ENCODE data around the gene INSR. TPM values are rescaled to one million over a fixed set of nuclear protein-coding genes. Genes with fewer than 3 reads are reported as not detected.

INSR gene
- total and polyA plus RNA-seq, 2 experiments from 2014 or later = 19.2 to 52.1 TPM

DNA sequence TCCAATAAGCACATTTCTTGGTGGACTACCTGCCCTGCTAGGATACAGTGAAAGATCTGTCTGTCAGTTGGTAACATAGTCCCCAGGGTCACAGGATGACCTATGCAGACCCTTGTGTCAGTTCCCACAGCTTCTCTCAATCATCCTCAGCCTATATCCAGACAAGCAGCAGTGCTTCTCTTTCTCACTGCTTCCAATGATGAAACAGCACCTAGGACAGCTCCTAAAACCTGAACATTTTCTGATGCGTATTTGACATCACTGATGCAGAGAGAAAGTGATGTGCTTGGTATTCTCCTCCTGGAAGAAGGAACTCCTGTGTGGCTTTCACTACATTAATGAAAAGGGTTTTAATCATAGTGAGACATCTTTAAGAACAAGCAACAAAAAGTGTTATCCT lies 181.0 kb downstream of the INSR start:
- no peak for ATAC-seq
- Mint-ChIP-seq H3K4me1 (peaks cover 4% of the 10 kb centered on the region; the same call in 1 of the 3 replicates), H3K9me3 (peaks cover 5% of the 10 kb centered on the region), H3K27me3 (ENCODE audit: insufficient read depth, low read depth, poor library complexity) (peaks cover 4% of the 10 kb centered on the region), H3K4me3 (no peak overlapping the region), H3K36me3 (ENCODE audit: low read depth) (peaks cover 26% of the 10 kb centered on the region; the same call in 2 of the 3 replicates), H3K27ac (no peak overlapping the region)
- Histone ChIP-seq H3K27ac (ENCODE audit: low read depth) (no peak overlapping the region), H3K9me2 (ENCODE audit: insufficient read depth) (no peaks in the 10 kb centered on the region), H3K4me3 (no peak overlapping the region), H3K36me3 (ENCODE audit: insufficient read depth) (0 out of 2 replicates have a peak, but pooled peaks cover 9% of the 10 kb centered on the region), H3K4me2 (no peak overlapping the region), H4K20me1 (replicated peaks; ENCODE audit: insufficient read depth) (no peaks in the 10 kb centered on the region), H3K27me3 (ENCODE audit: insufficient read depth) (no peaks in the 10 kb centered on the region), H2AFZ (no peak overlapping the region), H3K79me2 (replicated peaks; ENCODE audit: insufficient read depth) (no peaks in the 10 kb centered on the region), H3K4me1 (ENCODE audit: insufficient read depth) (no peaks in the 10 kb centered on the region), H3F3A (replicated peaks; ENCODE audit: low read depth) (no peaks in the 10 kb centered on the region)
- TF ChIP-seq, protein P1, sequence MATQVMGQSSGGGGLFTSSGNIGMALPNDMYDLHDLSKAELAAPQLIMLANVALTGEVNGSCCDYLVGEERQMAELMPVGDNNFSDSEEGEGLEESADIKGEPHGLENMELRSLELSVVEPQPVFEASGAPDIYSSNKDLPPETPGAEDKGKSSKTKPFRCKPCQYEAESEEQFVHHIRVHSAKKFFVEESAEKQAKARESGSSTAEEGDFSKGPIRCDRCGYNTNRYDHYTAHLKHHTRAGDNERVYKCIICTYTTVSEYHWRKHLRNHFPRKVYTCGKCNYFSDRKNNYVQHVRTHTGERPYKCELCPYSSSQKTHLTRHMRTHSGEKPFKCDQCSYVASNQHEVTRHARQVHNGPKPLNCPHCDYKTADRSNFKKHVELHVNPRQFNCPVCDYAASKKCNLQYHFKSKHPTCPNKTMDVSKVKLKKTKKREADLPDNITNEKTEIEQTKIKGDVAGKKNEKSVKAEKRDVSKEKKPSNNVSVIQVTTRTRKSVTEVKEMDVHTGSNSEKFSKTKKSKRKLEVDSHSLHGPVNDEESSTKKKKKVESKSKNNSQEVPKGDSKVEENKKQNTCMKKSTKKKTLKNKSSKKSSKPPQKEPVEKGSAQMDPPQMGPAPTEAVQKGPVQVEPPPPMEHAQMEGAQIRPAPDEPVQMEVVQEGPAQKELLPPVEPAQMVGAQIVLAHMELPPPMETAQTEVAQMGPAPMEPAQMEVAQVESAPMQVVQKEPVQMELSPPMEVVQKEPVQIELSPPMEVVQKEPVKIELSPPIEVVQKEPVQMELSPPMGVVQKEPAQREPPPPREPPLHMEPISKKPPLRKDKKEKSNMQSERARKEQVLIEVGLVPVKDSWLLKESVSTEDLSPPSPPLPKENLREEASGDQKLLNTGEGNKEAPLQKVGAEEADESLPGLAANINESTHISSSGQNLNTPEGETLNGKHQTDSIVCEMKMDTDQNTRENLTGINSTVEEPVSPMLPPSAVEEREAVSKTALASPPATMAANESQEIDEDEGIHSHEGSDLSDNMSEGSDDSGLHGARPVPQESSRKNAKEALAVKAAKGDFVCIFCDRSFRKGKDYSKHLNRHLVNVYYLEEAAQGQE (IDR thresholded peaks at IDR 0.05; ENCODE audit: unreplicated experiment) = peak; percentile 74
- no peak for TF ChIP-seq STAT1 (IDR thresholded peaks at IDR 0.05; ENCODE audit: unreplicated experiment)
- DNase-seq (ENCODE audit: low spot score) = peak; percentile 15

DNA sequence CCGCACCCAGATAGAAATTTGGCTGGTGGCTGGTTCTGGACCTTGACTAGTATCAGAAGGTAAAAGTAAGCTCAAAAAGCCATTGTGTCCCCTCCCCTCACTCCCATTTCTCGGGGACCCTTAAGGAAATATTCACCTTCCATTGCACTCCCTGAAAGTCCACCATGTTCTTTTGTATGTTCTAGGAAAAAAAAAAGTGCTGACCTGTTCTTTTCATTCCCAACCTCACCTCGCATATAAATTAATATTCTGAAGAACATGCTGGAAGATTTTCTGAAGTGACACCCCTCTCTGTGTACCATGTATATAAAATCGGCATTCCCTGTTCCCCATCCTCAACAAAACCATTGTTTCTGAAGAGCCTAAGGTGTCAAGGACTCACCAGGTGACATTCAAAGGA lies 181.5 kb downstream of the INSR start:
- Mint-ChIP-seq H3K27ac (no peak overlapping the region), H3K4me3 (no peak overlapping the region), H3K9me3 (peaks cover 9% of the 10 kb centered on the region), H3K4me1 (peaks cover 4% of the 10 kb centered on the region; the same call in 1 of the 3 replicates), H3K36me3 (ENCODE audit: low read depth) (peaks cover 26% of the 10 kb centered on the region; the same call in 2 of the 3 replicates), H3K27me3 (ENCODE audit: insufficient read depth, low read depth, poor library complexity) (peaks cover 4% of the 10 kb centered on the region)
- no peak overlapping the region for H2AFZ ChIP-seq
- H3K79me2 ChIP-seq (replicated peaks; ENCODE audit: insufficient read depth) = no peaks in the 10 kb centered on the region
- no peaks in the 10 kb centered on the region for H3K9me2 ChIP-seq (ENCODE audit: insufficient read depth)
- H3K4me1 ChIP-seq (ENCODE audit: insufficient read depth) = no peaks in the 10 kb centered on the region
- no peaks in the 10 kb centered on the region for H3K27me3 ChIP-seq (ENCODE audit: insufficient read depth)
- H3K36me3 ChIP-seq (ENCODE audit: insufficient read depth) = 0 out of 2 replicates have a peak, but pooled peaks cover 9% of the 10 kb centered on the region
- DNase-seq (ENCODE audit: low spot score) (no peak), ATAC-seq (no peak)
- no peaks in the 10 kb centered on the region for H3F3A ChIP-seq (replicated peaks; ENCODE audit: low read depth)
- H4K20me1 ChIP-seq (replicated peaks; ENCODE audit: insufficient read depth) = no peaks in the 10 kb centered on the region
- H3K4me3 ChIP-seq = no peak overlapping the region
- no peak overlapping the region for H3K27ac ChIP-seq (ENCODE audit: low read depth)
- H3K4me2 ChIP-seq = no peak overlapping the region
- TF ChIP-seq CREB1 (CRISPR knock-in tag; IDR thresholded peaks at IDR 0.05; ENCODE audit: low read depth) = no peak

DNA sequence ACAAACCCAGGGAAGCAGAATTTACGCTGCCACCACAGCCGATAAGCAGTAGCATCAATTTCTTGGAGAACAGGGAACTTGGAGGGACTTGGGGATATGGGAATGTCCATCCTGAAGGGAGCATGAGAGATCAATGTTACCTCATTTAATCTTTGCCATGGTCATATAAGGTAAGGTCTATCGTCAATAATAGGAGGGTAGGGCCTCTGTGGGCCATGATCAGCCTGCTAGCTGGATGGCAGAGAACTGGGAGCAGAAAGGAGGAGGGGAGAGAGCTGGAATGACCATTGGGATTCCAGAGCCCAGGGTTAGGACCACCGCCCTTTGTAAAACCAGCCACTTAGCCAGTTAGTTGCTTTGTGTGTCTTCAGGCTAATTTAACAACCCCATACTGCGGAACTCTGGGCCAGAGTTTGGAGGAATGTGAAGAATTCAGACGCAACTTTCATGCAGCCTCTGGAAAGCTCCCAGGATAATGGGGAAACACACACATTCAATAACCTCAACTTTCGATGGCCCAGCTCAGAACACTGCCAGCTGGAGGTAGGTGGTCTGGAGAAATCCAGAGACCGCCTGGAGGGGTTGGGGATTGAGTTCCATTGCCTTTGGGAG lies 184.4 kb downstream of the INSR start:
- H3K36me3 Mint-ChIP-seq (ENCODE audit: low read depth) = peaks cover 5% of the 10 kb centered on the region; the same call in 1 of the 3 replicates
- Histone ChIP-seq H3K36me3 (ENCODE audit: insufficient read depth) (0 out of 2 replicates have a peak, but pooled peaks cover 3% of the 10 kb centered on the region), H4K20me1 (replicated peaks; ENCODE audit: insufficient read depth) (no peaks in the 10 kb centered on the region), H3K4me3 (no peak overlapping the region), H3K79me2 (replicated peaks; ENCODE audit: insufficient read depth) (no peaks in the 10 kb centered on the region), H2AFZ (no peak overlapping the region), H3K27me3 (ENCODE audit: insufficient read depth) (no peaks in the 10 kb centered on the region), H3K9me2 (ENCODE audit: insufficient read depth) (peaks cover 6% of the 10 kb centered on the region), H3K27ac (ENCODE audit: low read depth) (peak overlapping the region; percentile 81), H3F3A (replicated peaks; ENCODE audit: low read depth) (no peaks in the 10 kb centered on the region), H3K4me1 (ENCODE audit: insufficient read depth) (no peaks in the 10 kb centered on the region), H3K4me2 (no peak overlapping the region)
- H3K27me3 Mint-ChIP-seq (ENCODE audit: insufficient read depth, low read depth, poor library complexity) = no peaks in the 10 kb centered on the region
- peak overlapping the region; percentile 43; the same call in 1 of the 2 replicates for H3K27ac Mint-ChIP-seq
- no peak overlapping the region for H3K4me3 Mint-ChIP-seq
- H3K4me1 Mint-ChIP-seq = peaks cover 4% of the 10 kb centered on the region; the same call in 1 of the 3 replicates
- peaks cover 9% of the 10 kb centered on the region for H3K9me3 Mint-ChIP-seq
- TF ChIP-seq NANOG (IDR thresholded peaks at IDR 0.05; ENCODE audit: borderline replicate concordance) (no peak), ZNF114 (CRISPR knock-in tag; IDR thresholded peaks at IDR 0.05) (no peak), EZH2 (IDR thresholded peaks at IDR 0.05; ENCODE audit: low read depth, unreplicated experiment) (no peak), JUNB (IDR thresholded peaks at IDR 0.05; ENCODE audit: unreplicated experiment) (no peak), ZNF331 (CRISPR knock-in tag; IDR thresholded peaks at IDR 0.05; ENCODE audit: low read depth) (no peak), EZH2phosphoT487 (IDR thresholded peaks at IDR 0.05; ENCODE audit: unreplicated experiment) (no peak)
- TF ChIP-seq, protein P2, sequence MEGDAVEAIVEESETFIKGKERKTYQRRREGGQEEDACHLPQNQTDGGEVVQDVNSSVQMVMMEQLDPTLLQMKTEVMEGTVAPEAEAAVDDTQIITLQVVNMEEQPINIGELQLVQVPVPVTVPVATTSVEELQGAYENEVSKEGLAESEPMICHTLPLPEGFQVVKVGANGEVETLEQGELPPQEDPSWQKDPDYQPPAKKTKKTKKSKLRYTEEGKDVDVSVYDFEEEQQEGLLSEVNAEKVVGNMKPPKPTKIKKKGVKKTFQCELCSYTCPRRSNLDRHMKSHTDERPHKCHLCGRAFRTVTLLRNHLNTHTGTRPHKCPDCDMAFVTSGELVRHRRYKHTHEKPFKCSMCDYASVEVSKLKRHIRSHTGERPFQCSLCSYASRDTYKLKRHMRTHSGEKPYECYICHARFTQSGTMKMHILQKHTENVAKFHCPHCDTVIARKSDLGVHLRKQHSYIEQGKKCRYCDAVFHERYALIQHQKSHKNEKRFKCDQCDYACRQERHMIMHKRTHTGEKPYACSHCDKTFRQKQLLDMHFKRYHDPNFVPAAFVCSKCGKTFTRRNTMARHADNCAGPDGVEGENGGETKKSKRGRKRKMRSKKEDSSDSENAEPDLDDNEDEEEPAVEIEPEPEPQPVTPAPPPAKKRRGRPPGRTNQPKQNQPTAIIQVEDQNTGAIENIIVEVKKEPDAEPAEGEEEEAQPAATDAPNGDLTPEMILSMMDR (conservative IDR thresholded peaks at IDR 0.05; ENCODE audit: low read depth in 2 of 2) = no peak
- DNase-seq (ENCODE audit: low spot score) = peak; percentile 87
- ATAC-seq = peak; percentile 91
